HEK293 (cell line): Measurements from ENCODE around the gene NET1.

Experiments
- CTCF ChIA-PET: fragments of 350-600 bp; formaldehyde crosslinking; extraction: SDS; loops from one replicate; lab custom pipeline; 2021; ENCODE audit warnings: antibody characterized with exemption; lab: Yijun Ruan, JAX
- POLR2A ChIA-PET: fragments of 300-600 bp; formaldehyde crosslinking; extraction: SDS; loops from one replicate; lab custom pipeline; 2020; ENCODE audit warnings: antibody characterized with exemption, inconsistent platforms; lab: Yijun Ruan, JAX
- H3K27ac ChIP-seq: fragments of 200-500 bp; sonication (Bioruptor generic); 2 replicates; pipeline ENCODE4 v1.5.1; 2014; ENCODE audit warnings: low read depth, low read length, control low read depth, inconsistent platforms; ENCODE audit errors: extremely low read depth
- H3K36me3 ChIP-seq, 2 experiments: fragments of 200-500 bp in 1 of 2; sonication (Bioruptor generic) in 1 of 2; 1 replicate in 1 of 2; 2 replicates in 1 of 2; pipeline ENCODE4 v1.5.1; 2014 to 2017; ENCODE audit warnings: inconsistent platforms in 2 of 2, low read length in 2 of 2; ENCODE audit not compliant: control insufficient read depth in 2 of 2, insufficient read depth in 1 of 2
- H3K4me1 ChIP-seq: fragments of 200-500 bp; sonication (Bioruptor generic); 2 replicates; pipeline ENCODE4 v1.5.1; 2014; ENCODE audit warnings: mild to moderate bottlenecking, low read length, inconsistent platforms; ENCODE audit not compliant: control insufficient read depth, insufficient read depth
- H3K4me3 ChIP-seq: 2 replicates; pipeline ENCODE4 v1.5.1; 2011; ENCODE audit warnings: low read depth, mild to moderate bottlenecking, control low read depth, low read length, moderate library complexity
- H3K9me3 ChIP-seq: fragments of 200-500 bp; sonication (Bioruptor generic); 2 replicates; pipeline ENCODE4 v1.5.1; 2014; ENCODE audit warnings: low read depth, low read length, inconsistent platforms; ENCODE audit not compliant: control insufficient read depth, insufficient read depth
- GFI1B ChIP-seq: fragments of 450-650 bp; formaldehyde crosslinking; IDR thresholded peaks from 2 replicates; pipeline ENCODE4 v1.5.1; 2016; ENCODE audit warnings: missing biosample characterization, missing genetic modification characterization
- HOXC10 ChIP-seq: sonication (generic); formaldehyde crosslinking; IDR thresholded peaks from 2 replicates; pipeline ENCODE4 v1.8.1; 2023; ENCODE audit warnings: mild to moderate bottlenecking, missing genetic modification reagents
- KLF8 ChIP-seq: fragments of 450-650 bp; formaldehyde crosslinking; IDR thresholded peaks from 2 replicates; pipeline ENCODE4 v1.5.1; 2016; ENCODE audit warnings: missing biosample characterization, missing genetic modification characterization
- MEIS1 ChIP-seq: sonication (generic); formaldehyde crosslinking; IDR thresholded peaks from 2 replicates; pipeline ENCODE4 v1.8.1; 2022; ENCODE audit warnings: missing genetic modification reagents, mild to moderate bottlenecking, borderline replicate concordance
- MZF1 ChIP-seq: fragments of 450-650 bp; formaldehyde crosslinking; IDR thresholded peaks from 2 replicates; pipeline ENCODE4 v1.5.1; 2017; ENCODE audit warnings: missing biosample characterization, missing genetic modification characterization, borderline replicate concordance
- OVOL3 ChIP-seq: fragments of 450-650 bp; formaldehyde crosslinking; IDR thresholded peaks from 2 replicates; pipeline ENCODE4 v1.5.1; 2016; ENCODE audit warnings: missing biosample characterization, missing genetic modification characterization
- ZBTB17 ChIP-seq: fragments of 450-650 bp; formaldehyde crosslinking; IDR thresholded peaks from 2 replicates; pipeline ENCODE4 v1.5.1; 2016; ENCODE audit warnings: missing biosample characterization, missing genetic modification characterization
- ZBTB48 ChIP-seq: fragments of 450-650 bp; formaldehyde crosslinking; IDR thresholded peaks from 2 replicates; pipeline ENCODE4 v1.5.1; 2016; ENCODE audit warnings: missing biosample characterization, missing genetic modification characterization
- ZFHX2 ChIP-seq: fragments of 450-650 bp; formaldehyde crosslinking; conservative IDR thresholded peaks from 2 replicates; pipeline ENCODE4 v1.5.1; 2016; ENCODE audit warnings: missing biosample characterization, missing genetic modification characterization
- ZFP37 ChIP-seq: fragments of 450-650 bp; formaldehyde crosslinking; IDR thresholded peaks from 2 replicates; pipeline ENCODE4 v1.5.1; 2016; ENCODE audit warnings: missing biosample characterization, missing genetic modification characterization
- ZNF239 ChIP-seq: fragments of 450-650 bp; formaldehyde crosslinking; IDR thresholded peaks from 2 replicates; pipeline ENCODE4 v1.5.1; 2016; ENCODE audit warnings: missing biosample characterization, missing genetic modification characterization
- ZNF341 ChIP-seq: fragments of 450-650 bp; formaldehyde crosslinking; IDR thresholded peaks from 2 replicates; pipeline ENCODE4; 2016; ENCODE audit warnings: low read depth, missing biosample characterization, missing genetic modification characterization
- ZNF394 ChIP-seq: fragments of 450-650 bp; formaldehyde crosslinking; IDR thresholded peaks from 2 replicates; pipeline ENCODE4 v1.5.1; 2016; ENCODE audit warnings: missing biosample characterization, missing genetic modification characterization, mild to moderate bottlenecking, moderate library complexity, borderline replicate concordance
- ZNF416 ChIP-seq: fragments of 450-650 bp; formaldehyde crosslinking; IDR thresholded peaks from 2 replicates; pipeline ENCODE4 v1.5.1; 2016; ENCODE audit warnings: missing biosample characterization, missing genetic modification characterization
- ZNF433 ChIP-seq: fragments of 450-650 bp; formaldehyde crosslinking; IDR thresholded peaks from 2 replicates; pipeline ENCODE4 v1.5.1; 2016; ENCODE audit warnings: missing biosample characterization, missing genetic modification characterization, low read depth
- ZNF596 ChIP-seq: fragments of 450-650 bp; IDR thresholded peaks from 2 replicates; pipeline ENCODE4 v1.5.0; 2018; ENCODE audit warnings: missing biosample characterization, mild to moderate bottlenecking, missing genetic modification characterization, moderate library complexity
- ZNF639 ChIP-seq: fragments of 450-650 bp; formaldehyde crosslinking; IDR thresholded peaks from 2 replicates; pipeline ENCODE4 v1.5.1; 2016; ENCODE audit warnings: missing biosample characterization, missing genetic modification characterization
- ZNF645 ChIP-seq: fragments of 450-650 bp; formaldehyde crosslinking; IDR thresholded peaks from 2 replicates; pipeline ENCODE4; 2016; ENCODE audit warnings: missing biosample characterization, missing genetic modification characterization
- ZNF654 ChIP-seq: fragments of 450-650 bp; formaldehyde crosslinking; IDR thresholded peaks from 2 replicates; pipeline ENCODE4 v1.5.1; 2016; ENCODE audit warnings: low read depth, missing biosample characterization, missing genetic modification characterization
- ZNF791 ChIP-seq: fragments of 450-650 bp; formaldehyde crosslinking; IDR thresholded peaks from 2 replicates; pipeline ENCODE4 v1.5.1; 2016; ENCODE audit warnings: missing biosample characterization, missing genetic modification characterization
- TF ChIP-seq, protein P1 (sequence below): sonication (generic); formaldehyde crosslinking; IDR thresholded peaks from 2 replicates; pipeline ENCODE4 v1.8.1; 2022; ENCODE audit warnings: mild to moderate bottlenecking, moderate library complexity, missing genetic modification reagents
- TF ChIP-seq, protein P2 (sequence below): fragments of 450-650 bp; formaldehyde crosslinking; IDR thresholded peaks from 2 replicates; pipeline ENCODE4 v1.5.1; 2016; ENCODE audit warnings: missing biosample characterization, missing genetic modification characterization
- TF ChIP-seq, protein P3 (sequence below): fragments of 450-650 bp; formaldehyde crosslinking; IDR thresholded peaks from 2 replicates; pipeline ENCODE4 v1.5.1; 2016; ENCODE audit warnings: missing biosample characterization, missing genetic modification characterization

The NET1 gene

GRCh38 chr10:5456563-5456962 lies 44.2 kb downstream of the NET1 start:
- TF ChIP-seq, protein P1, sequence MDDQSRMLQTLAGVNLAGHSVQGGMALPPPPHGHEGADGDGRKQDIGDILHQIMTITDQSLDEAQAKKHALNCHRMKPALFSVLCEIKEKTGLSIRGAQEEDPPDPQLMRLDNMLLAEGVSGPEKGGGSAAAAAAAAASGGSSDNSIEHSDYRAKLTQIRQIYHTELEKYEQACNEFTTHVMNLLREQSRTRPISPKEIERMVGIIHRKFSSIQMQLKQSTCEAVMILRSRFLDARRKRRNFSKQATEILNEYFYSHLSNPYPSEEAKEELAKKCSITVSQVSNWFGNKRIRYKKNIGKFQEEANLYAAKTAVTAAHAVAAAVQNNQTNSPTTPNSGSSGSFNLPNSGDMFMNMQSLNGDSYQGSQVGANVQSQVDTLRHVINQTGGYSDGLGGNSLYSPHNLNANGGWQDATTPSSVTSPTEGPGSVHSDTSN (CRISPR knock-in tag), result no peak
- TF ChIP-seq ZNF341 (no peak), ZNF394 (no peak), ZNF239 (tag by site-specific recombination) (no peak), KLF8 (tag by site-specific recombination) (no peak), MEIS1 (CRISPR knock-in tag) (no peak), MZF1 (no peak), ZFHX2 (tag by site-specific recombination) (no peak), GFI1B (no peak), ZNF433 (no peak), ZBTB48 (tag by site-specific recombination) (no peak)
- TF ChIP-seq, protein P2, sequence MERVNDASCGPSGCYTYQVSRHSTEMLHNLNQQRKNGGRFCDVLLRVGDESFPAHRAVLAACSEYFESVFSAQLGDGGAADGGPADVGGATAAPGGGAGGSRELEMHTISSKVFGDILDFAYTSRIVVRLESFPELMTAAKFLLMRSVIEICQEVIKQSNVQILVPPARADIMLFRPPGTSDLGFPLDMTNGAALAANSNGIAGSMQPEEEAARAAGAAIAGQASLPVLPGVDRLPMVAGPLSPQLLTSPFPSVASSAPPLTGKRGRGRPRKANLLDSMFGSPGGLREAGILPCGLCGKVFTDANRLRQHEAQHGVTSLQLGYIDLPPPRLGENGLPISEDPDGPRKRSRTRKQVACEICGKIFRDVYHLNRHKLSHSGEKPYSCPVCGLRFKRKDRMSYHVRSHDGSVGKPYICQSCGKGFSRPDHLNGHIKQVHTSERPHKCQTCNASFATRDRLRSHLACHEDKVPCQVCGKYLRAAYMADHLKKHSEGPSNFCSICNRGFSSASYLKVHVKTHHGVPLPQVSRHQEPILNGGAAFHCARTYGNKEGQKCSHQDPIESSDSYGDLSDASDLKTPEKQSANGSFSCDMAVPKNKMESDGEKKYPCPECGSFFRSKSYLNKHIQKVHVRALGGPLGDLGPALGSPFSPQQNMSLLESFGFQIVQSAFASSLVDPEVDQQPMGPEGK, result no peak
- POLR2A ChIA-PET, result no interaction called here

GRCh38 chr10:5457741-5458140 lies 45.4 kb downstream of the NET1 start:
- Histone ChIP-seq H3K27ac (no peak overlapping the region), H3K9me3 (no peaks in the 10 kb centered on the region), H3K36me3 (peaks cover 47 to 89% of the 10 kb centered on the region in 2 experiments)
- TF ChIP-seq, protein P3, sequence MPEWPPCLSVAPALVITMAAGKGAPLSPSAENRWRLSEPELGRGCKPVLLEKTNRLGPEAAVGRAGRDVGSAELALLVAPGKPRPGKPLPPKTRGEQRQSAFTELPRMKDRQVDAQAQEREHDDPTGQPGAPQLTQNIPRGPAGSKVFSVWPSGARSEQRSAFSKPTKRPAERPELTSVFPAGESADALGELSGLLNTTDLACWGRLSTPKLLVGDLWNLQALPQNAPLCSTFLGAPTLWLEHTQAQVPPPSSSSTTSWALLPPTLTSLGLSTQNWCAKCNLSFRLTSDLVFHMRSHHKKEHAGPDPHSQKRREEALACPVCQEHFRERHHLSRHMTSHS (tag by site-specific recombination), result no peak
- TF ChIP-seq ZNF645 (tag by site-specific recombination) (no peak), ZFP37 (tag by site-specific recombination) (no peak), HOXC10 (no peak), ZNF791 (no peak), ZNF596 (tag by site-specific recombination) (no peak), ZBTB17 (tag by site-specific recombination) (no peak), OVOL3 (tag by site-specific recombination) (no peak), ZNF639 (tag by site-specific recombination) (no peak), ZNF654 (tag by site-specific recombination) (no peak), ZNF416 (tag by site-specific recombination) (no peak)
- TF ChIP-seq, all 188 proteins: peak for 0
- CTCF ChIA-PET, result no interaction called here
- Histone ChIP-seq H3K4me1 (no peaks in the 10 kb centered on the region), H3K4me3 (no peak overlapping the region)
- POLR2A ChIA-PET, result no interaction called here

More at GRCh38 chr10:5456563-5456962, 44.2 kb downstream of the NET1 start:
- no peak overlapping the region for H3K4me3 ChIP-seq
- no peaks in the 10 kb centered on the region for H3K9me3 ChIP-seq
- no peaks in the 10 kb centered on the region for H3K4me1 ChIP-seq
- CTCF ChIA-PET, result interaction anchor here (0.7 to 2.1 kb wide), 4 partner anchors 14 to 173 kb away, joined by 4 to 6 read pairs (median 5); no protein-coding TSS in a partner anchor
- no peak overlapping the region for H3K27ac ChIP-seq
- H3K36me3 ChIP-seq, result peaks cover 53 to 97% of the 10 kb centered on the region in 2 experiments
